SK-N-SH treated with all-trans-retinoic acid at 6 μM for 48 hours (cell line): ENCODE measurements around the gene SEC22C.

ENCODE experiments used
- CREB5 ChIP-seq: fragments of 250-450 bp; sonication (Bioruptor Pico); IDR thresholded peaks from 2 replicates; pipeline ENCODE4 v1.5.1; 2020; ENCODE audit warnings: low read depth, mild to moderate bottlenecking, moderate library complexity
- CSDC2 ChIP-seq: fragments of 250-450 bp; sonication (Bioruptor Pico); IDR thresholded peaks from 2 replicates; pipeline ENCODE4 v1.5.0; 2020; ENCODE audit warnings: mild to moderate bottlenecking, moderate library complexity
- CSRNP3 ChIP-seq: fragments of 250-450 bp; sonication (Bioruptor Pico); IDR thresholded peaks from 2 replicates; pipeline ENCODE4 v1.5.1; 2021; ENCODE audit warnings: mild to moderate bottlenecking, moderate library complexity
- ESRRG ChIP-seq: fragments of 250-450 bp; sonication (Bioruptor Pico); IDR thresholded peaks from 2 replicates; pipeline ENCODE4 v1.6.1; 2021; ENCODE audit warnings: mild to moderate bottlenecking
- ISL1 ChIP-seq: fragments of 250-450 bp; sonication (Bioruptor Pico); IDR thresholded peaks from 2 replicates; pipeline ENCODE4 v2.1.2; 2022; ENCODE audit warnings: mild to moderate bottlenecking, moderate library complexity
- POU6F1 ChIP-seq: fragments of 250-450 bp; sonication (Bioruptor Pico); IDR thresholded peaks from 2 replicates; pipeline ENCODE4 v1.8.0; 2021; ENCODE audit warnings: low read depth, mild to moderate bottlenecking, moderate library complexity, borderline replicate concordance
- RARB ChIP-seq: fragments of 250-450 bp; sonication (Bioruptor Pico); IDR thresholded peaks from 2 replicates; pipeline ENCODE4 v1.8.0; 2021; ENCODE audit warnings: mild to moderate bottlenecking, moderate library complexity
- SNAI2 ChIP-seq: fragments of 250-450 bp; sonication (Bioruptor Pico); IDR thresholded peaks from 2 replicates; pipeline ENCODE4 v1.5.0; 2020; ENCODE audit warnings: mild to moderate bottlenecking, moderate library complexity
- TCF4 ChIP-seq: fragments of 250-450 bp; sonication (Bioruptor Pico); IDR thresholded peaks from 2 replicates; pipeline ENCODE4 v1.8.0; 2021; ENCODE audit warnings: mild to moderate bottlenecking, moderate library complexity, borderline replicate concordance
- ZFP3 ChIP-seq: fragments of 250-450 bp; sonication (Bioruptor Pico); IDR thresholded peaks from 2 replicates; pipeline ENCODE4 v1.5.0; 2020; ENCODE audit warnings: mild to moderate bottlenecking, moderate library complexity
- ZNF70 ChIP-seq: fragments of 450-650 bp; formaldehyde crosslinking; IDR thresholded peaks from 2 replicates; pipeline ENCODE4 v1.5.0; 2020; ENCODE audit warnings: mild to moderate bottlenecking, moderate library complexity
- ZNF8 ChIP-seq: fragments of 450-650 bp; formaldehyde crosslinking; IDR thresholded peaks from 2 replicates; pipeline ENCODE4 v1.5.0; 2020; ENCODE audit warnings: mild to moderate bottlenecking, moderate library complexity
- TF ChIP-seq, protein P1 (sequence below): fragments of 250-450 bp; sonication (Bioruptor Pico); IDR thresholded peaks from 2 replicates; pipeline ENCODE4 v1.8.0; 2020; ENCODE audit warnings: mild to moderate bottlenecking, moderate library complexity, borderline replicate concordance

DNA sequence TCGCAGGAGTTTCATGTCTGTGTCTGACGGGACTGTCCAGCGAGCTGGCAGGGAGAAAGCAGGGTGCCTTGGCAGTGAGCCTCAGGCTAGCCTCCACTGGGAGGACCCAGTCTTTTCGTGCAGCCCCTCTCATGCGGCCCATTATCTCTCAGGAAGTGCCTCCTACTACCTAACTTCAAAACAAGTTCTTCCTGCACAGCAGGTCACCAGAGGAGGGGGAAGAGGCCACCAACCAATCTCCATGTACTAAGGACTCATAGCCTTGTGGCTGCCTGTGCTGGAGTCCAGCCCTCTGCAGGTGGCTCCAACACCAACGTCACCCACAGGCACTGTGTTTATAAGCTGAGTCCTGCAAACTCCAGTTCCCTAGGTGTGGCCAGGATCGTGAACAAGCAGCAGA lies 74.5 kb downstream of the SEC22C start:
- TF ChIP-seq, protein P1, sequence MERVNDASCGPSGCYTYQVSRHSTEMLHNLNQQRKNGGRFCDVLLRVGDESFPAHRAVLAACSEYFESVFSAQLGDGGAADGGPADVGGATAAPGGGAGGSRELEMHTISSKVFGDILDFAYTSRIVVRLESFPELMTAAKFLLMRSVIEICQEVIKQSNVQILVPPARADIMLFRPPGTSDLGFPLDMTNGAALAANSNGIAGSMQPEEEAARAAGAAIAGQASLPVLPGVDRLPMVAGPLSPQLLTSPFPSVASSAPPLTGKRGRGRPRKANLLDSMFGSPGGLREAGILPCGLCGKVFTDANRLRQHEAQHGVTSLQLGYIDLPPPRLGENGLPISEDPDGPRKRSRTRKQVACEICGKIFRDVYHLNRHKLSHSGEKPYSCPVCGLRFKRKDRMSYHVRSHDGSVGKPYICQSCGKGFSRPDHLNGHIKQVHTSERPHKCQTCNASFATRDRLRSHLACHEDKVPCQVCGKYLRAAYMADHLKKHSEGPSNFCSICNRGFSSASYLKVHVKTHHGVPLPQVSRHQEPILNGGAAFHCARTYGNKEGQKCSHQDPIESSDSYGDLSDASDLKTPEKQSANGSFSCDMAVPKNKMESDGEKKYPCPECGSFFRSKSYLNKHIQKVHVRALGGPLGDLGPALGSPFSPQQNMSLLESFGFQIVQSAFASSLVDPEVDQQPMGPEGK (CRISPR knock-in tag) = no peak
- TF ChIP-seq RARB (CRISPR knock-in tag) = no peak
- no peak for TF ChIP-seq CREB5 (CRISPR knock-in tag)
- no peak for TF ChIP-seq SNAI2 (CRISPR knock-in tag)
- TF ChIP-seq CSDC2 = no peak
- no peak for TF ChIP-seq ZNF8
- TF ChIP-seq ISL1 = no peak
- TF ChIP-seq ZFP3 (CRISPR knock-in tag) = no peak
- TF ChIP-seq POU6F1 (CRISPR knock-in tag) = no peak
- TF ChIP-seq ZNF70 (CRISPR knock-in tag) = no peak
- TF ChIP-seq CSRNP3 (CRISPR knock-in tag) = no peak
- TF ChIP-seq TCF4 (CRISPR knock-in tag) = no peak
- TF ChIP-seq ESRRG = no peak
